Sigmoid colon (tissue), 4 donors: ENCODE results near the gene OR52H1.

ENCODE experiments used
- EP300 ChIP-seq, 4 donors: sonication (generic); formaldehyde crosslinking; IDR thresholded peaks; one replicate each; pipeline ENCODE4 v1.6.1; 2017; ENCODE audit warnings: antibody characterized with exemption in 4 of 4
- POLR2A ChIP-seq, 2 donors: fragments of 450-650 bp; IDR thresholded peaks; one replicate each; pipeline ENCODE4 v1.6.1; 2016; ENCODE audit warnings: antibody characterized with exemption in 2 of 2, mild to moderate bottlenecking in 2 of 2, moderate library complexity in 2 of 2
- POLR2AphosphoS5 ChIP-seq, 4 donors: sonication (generic); formaldehyde crosslinking; IDR thresholded peaks; one replicate each; pipeline ENCODE4 v1.6.1; 2017; ENCODE audit warnings: antibody characterized with exemption in 4 of 4
- TF ChIP-seq, protein P1 (sequence below), 4 experiments: fragments of 450-650 bp in 3 of 4; fragments of 200-600 bp in 1 of 4; IDR thresholded peaks; one replicate each; pipeline ENCODE4 v1.5.1; 2016 to 2019; ENCODE audit warnings: antibody characterized with exemption in 4 of 4, mild to moderate bottlenecking in 3 of 4, moderate library complexity in 2 of 4

- TF ChIP-seq, protein P1, sequence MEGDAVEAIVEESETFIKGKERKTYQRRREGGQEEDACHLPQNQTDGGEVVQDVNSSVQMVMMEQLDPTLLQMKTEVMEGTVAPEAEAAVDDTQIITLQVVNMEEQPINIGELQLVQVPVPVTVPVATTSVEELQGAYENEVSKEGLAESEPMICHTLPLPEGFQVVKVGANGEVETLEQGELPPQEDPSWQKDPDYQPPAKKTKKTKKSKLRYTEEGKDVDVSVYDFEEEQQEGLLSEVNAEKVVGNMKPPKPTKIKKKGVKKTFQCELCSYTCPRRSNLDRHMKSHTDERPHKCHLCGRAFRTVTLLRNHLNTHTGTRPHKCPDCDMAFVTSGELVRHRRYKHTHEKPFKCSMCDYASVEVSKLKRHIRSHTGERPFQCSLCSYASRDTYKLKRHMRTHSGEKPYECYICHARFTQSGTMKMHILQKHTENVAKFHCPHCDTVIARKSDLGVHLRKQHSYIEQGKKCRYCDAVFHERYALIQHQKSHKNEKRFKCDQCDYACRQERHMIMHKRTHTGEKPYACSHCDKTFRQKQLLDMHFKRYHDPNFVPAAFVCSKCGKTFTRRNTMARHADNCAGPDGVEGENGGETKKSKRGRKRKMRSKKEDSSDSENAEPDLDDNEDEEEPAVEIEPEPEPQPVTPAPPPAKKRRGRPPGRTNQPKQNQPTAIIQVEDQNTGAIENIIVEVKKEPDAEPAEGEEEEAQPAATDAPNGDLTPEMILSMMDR (IDR thresholded peaks at IDR 0.05) = no peak
- TF ChIP-seq POLR2A (IDR thresholded peaks at IDR 0.05) = no peak
- no peak for TF ChIP-seq EP300 (IDR thresholded peaks at IDR 0.05)
- no peak for TF ChIP-seq POLR2AphosphoS5 (IDR thresholded peaks at IDR 0.05)
Measured at GRCh38 chr11:5553343-5553742, 5.0 kb upstream of the OR52H1 start.
